HepG2 (cell line): Measurements from ENCODE around the gene PA2G4. TPM values are rescaled to one million over a fixed set of nuclear protein-coding genes. Genes with fewer than 3 reads are reported as not detected.

Experiments used
- AFF4 ChIP-seq: sonication (generic); formaldehyde crosslinking; IDR thresholded peaks from 2 replicates; pipeline ENCODE4 v1.4.0; 2020; ENCODE audit warnings: missing genetic modification reagents
- CBFB ChIP-seq: sonication (generic); formaldehyde crosslinking; IDR thresholded peaks from 2 replicates; pipeline ENCODE4 v1.4.0; 2020; ENCODE audit warnings: missing genetic modification reagents
- CBX5 ChIP-seq: sonication (generic); formaldehyde crosslinking; IDR thresholded peaks from 2 replicates; pipeline ENCODE4 v1.4.0; 2020; ENCODE audit warnings: missing genetic modification reagents, borderline replicate concordance
- CENPBD1 ChIP-seq: sonication (generic); formaldehyde crosslinking; IDR thresholded peaks from 2 replicates; pipeline ENCODE4 v1.8.0; 2022; ENCODE audit warnings: missing genetic modification reagents, low read depth, mild to moderate bottlenecking, borderline replicate concordance
- CENPX ChIP-seq: sonication (generic); formaldehyde crosslinking; IDR thresholded peaks from 2 replicates; pipeline ENCODE4 v1.9.0; 2021; ENCODE audit warnings: mild to moderate bottlenecking, missing genetic modification reagents, moderate library complexity
- DR1 ChIP-seq: sonication (generic); formaldehyde crosslinking; IDR thresholded peaks from 2 replicates; pipeline ENCODE4 v1.8.0; 2021; ENCODE audit warnings: mild to moderate bottlenecking, missing genetic modification reagents, inconsistent platforms
- GPBP1L1 ChIP-seq: sonication (generic); formaldehyde crosslinking; IDR thresholded peaks from 2 replicates; pipeline ENCODE4 v1.5.0; 2020; ENCODE audit warnings: mild to moderate bottlenecking, missing genetic modification reagents
- KDM4B ChIP-seq: sonication (generic); formaldehyde crosslinking; IDR thresholded peaks from 2 replicates; pipeline ENCODE4 v1.4.0; 2020; ENCODE audit warnings: missing genetic modification reagents
- PLSCR1 ChIP-seq: sonication (generic); formaldehyde crosslinking; IDR thresholded peaks from 2 replicates; pipeline ENCODE4 v1.5.0; 2020; ENCODE audit warnings: missing genetic modification reagents, mild to moderate bottlenecking, borderline replicate concordance
- PRMT3 ChIP-seq: sonication (generic); formaldehyde crosslinking; IDR thresholded peaks from 2 replicates; pipeline ENCODE4 v1.8.1; 2022; ENCODE audit warnings: low read depth, mild to moderate bottlenecking, moderate library complexity, missing genetic modification reagents, borderline replicate concordance
- RARA ChIP-seq: IDR thresholded peaks from 2 replicates; pipeline ENCODE4 v1.6.1; 2016; ENCODE audit warnings: missing genetic modification reagents, missing compliant biosample characterization
- TRIM24 ChIP-seq: sonication (generic); formaldehyde crosslinking; IDR thresholded peaks from 2 replicates; pipeline ENCODE4 v1.8.0; 2022; ENCODE audit warnings: mild to moderate bottlenecking, missing genetic modification reagents
- ZBTB26 ChIP-seq: IDR thresholded peaks from 2 replicates; pipeline ENCODE4 v1.6.1; 2016; ENCODE audit warnings: missing compliant biosample characterization, missing genetic modification reagents, borderline replicate concordance
- ZNF232 ChIP-seq: sonication (generic); formaldehyde crosslinking; IDR thresholded peaks from 2 replicates; pipeline ENCODE4 v1.4.0; 2020; ENCODE audit warnings: missing genetic modification reagents, borderline replicate concordance
- ZNF251 ChIP-seq: sonication (generic); formaldehyde crosslinking; IDR thresholded peaks from 2 replicates; pipeline ENCODE4 v1.9.0; 2021; ENCODE audit warnings: mild to moderate bottlenecking, missing genetic modification reagents
- ZNF282 ChIP-seq: fragments of 450-650 bp; IDR thresholded peaks from 2 replicates; pipeline ENCODE4 v1.6.1; 2018; ENCODE audit not compliant: partially characterized antibody
- ZNF354B ChIP-seq: sonication (generic); formaldehyde crosslinking; IDR thresholded peaks from 2 replicates; pipeline ENCODE4 v1.8.0; 2022; ENCODE audit warnings: mild to moderate bottlenecking, missing genetic modification reagents
- ZNF468 ChIP-seq: sonication (generic); formaldehyde crosslinking; IDR thresholded peaks from 2 replicates; pipeline ENCODE4 v1.8.0; 2022; ENCODE audit warnings: mild to moderate bottlenecking, moderate library complexity, missing genetic modification reagents
- ZNF557 ChIP-seq: sonication (generic); formaldehyde crosslinking; IDR thresholded peaks from 2 replicates; pipeline ENCODE4 v1.4.0; 2020; ENCODE audit warnings: missing genetic modification reagents
- ZNF589 ChIP-seq: sonication (generic); formaldehyde crosslinking; conservative IDR thresholded peaks from 2 replicates; pipeline ENCODE4 v1.8.0; 2022; ENCODE audit warnings: mild to moderate bottlenecking, moderate library complexity, missing genetic modification reagents
- ZNF720 ChIP-seq: sonication (generic); formaldehyde crosslinking; IDR thresholded peaks from 2 replicates; pipeline ENCODE4 v1.4.0; 2020; ENCODE audit warnings: missing genetic modification reagents
- ZNF775 ChIP-seq: sonication (generic); formaldehyde crosslinking; IDR thresholded peaks from 2 replicates; pipeline ENCODE4 v1.4.0; 2020; ENCODE audit warnings: missing genetic modification reagents, mild to moderate bottlenecking, moderate library complexity, borderline replicate concordance
- ZNF781 ChIP-seq: sonication (generic); formaldehyde crosslinking; IDR thresholded peaks from 2 replicates; pipeline ENCODE4 v1.5.1; 2020; ENCODE audit warnings: borderline replicate concordance, mild to moderate bottlenecking, missing genetic modification reagents; ENCODE audit errors: not compliant biosample characterization
- ZSCAN31 ChIP-seq: sonication (generic); formaldehyde crosslinking; IDR thresholded peaks from 2 replicates; pipeline ENCODE4 v1.5.0; 2020; ENCODE audit warnings: low read depth, mild to moderate bottlenecking, missing genetic modification reagents
- polyA plus RNA-seq, 8 experiments: library from polyadenylated mRNA; depleted of rRNA in 3 of 8; stranded (reverse) in 7 of 8; unstranded in 1 of 8; fragments of >200 nt; fragmentation: Illumina TruSeq in 4 of 8; extraction: Trizol in 4 of 8; gene quantifications; 2 replicates each; pipeline versions ENCODE4 v1.2.1 to v1.2.3, GENCODE V29; 2011 to 2016; ENCODE audit warnings: low read depth in 4 of 8, missing spikeins in 1 of 8, mixed read lengths in 1 of 8; ENCODE audit not compliant: insufficient read depth in 1 of 8
- total RNA-seq, 5 experiments: library from RNA; depleted of rRNA; stranded (reverse); fragments of >200 nt; fragmentation: Illumina TruSeq; extraction: Trizol; gene quantifications; 2 replicates each; pipeline ENCODE4 v1.2.3, GENCODE V29; 2016; ENCODE audit warnings: low read depth in 1 of 5

PA2G4 gene
- total and polyA plus RNA-seq, 2 of the 13 experiments (the other 11 are each of a cell fraction or from before 2014, with no cell fraction given) = 147 to 240 TPM

- TF ChIP-seq AFF4 (CRISPR knock-in tag) (0 out of 2 replicates have a peak, but pooled peaks have one; percentile 43), PRMT3 (CRISPR knock-in tag) (no peak), ZNF354B (no peak), ZNF557 (CRISPR knock-in tag) (no peak), PLSCR1 (no peak), RARA (CRISPR knock-in tag) (peak; percentile 99), CENPBD1 (CRISPR knock-in tag) (no peak), ZNF781 (CRISPR knock-in tag) (no peak), GPBP1L1 (no peak), CBFB (CRISPR knock-in tag) (no peak), CBX5 (CRISPR knock-in tag) (no peak), ZNF232 (CRISPR knock-in tag) (peak; percentile 59; the same call in 1 of the 2 replicates), ZSCAN31 (CRISPR knock-in tag) (no peak), DR1 (CRISPR knock-in tag) (no peak), ZBTB26 (CRISPR knock-in tag) (no peak), KDM4B (CRISPR knock-in tag) (peak; percentile 95), ZNF468 (CRISPR knock-in tag) (no peak), ZNF720 (no peak), ZNF282 (no peak), ZNF775 (CRISPR knock-in tag) (no peak), TRIM24 (CRISPR knock-in tag) (no peak), CENPX (no peak), ZNF589 (CRISPR knock-in tag) (no peak), ZNF251 (CRISPR knock-in tag) (no peak)
Observed at GRCh38 chr12:56080556-56081138, 23.7 kb upstream of the PA2G4 start (continued).
